ENCODE results near the gene TMC4. TPM values are rescaled to one million over a fixed set of nuclear protein-coding genes. Genes with fewer than 3 reads are reported as not detected.
"Not testable (repeated sequence)": the region's sequence is repeated elsewhere in the genome, so short reads cannot be mapped to it uniquely, and the experiment has no call there.

Gene TMC4
- total and polyA plus RNA-seq, 3 donors from 2014 or later: 0.31 to 4.1 (median 0.43) TPM

- TF ChIP-seq CTCF (IDR thresholded peaks at IDR 0.05) (no peak), POLR2A (IDR thresholded peaks at IDR 0.05) (no peak)
- Histone ChIP-seq H3K9me3 (no peaks in the 10 kb centered on the region), H3K27me3 (no peaks in the 10 kb centered on the region), H3K4me3 (no peak overlapping the region), H3K4me1 (peaks cover 53% of the 10 kb centered on the region), H3K36me3 (ENCODE audit: low read depth, missing control alignments) (no peaks in the 10 kb centered on the region), H3K27ac (peak overlapping the region; percentile 47 to 75)
- no peak for DNase-seq
- whole genome bisulfite sequencing, 2 donors: 57 to 67% methylated on average over 2 to 20 of the region's 24 CpGs
- intact Hi-C loops (cut with DNase I; ENCODE audit: low total_unique reads): no loop called here
These were observed 36.3 kb upstream of the TMC4 start for GRCh38 chr19:54209058-54209810.

GRCh38 chr19:54208784-54209057 is 35.8 kb upstream of the TMC4 start:
- no peaks in the 10 kb centered on the region for H3K36me3 ChIP-seq (ENCODE audit: low read depth, missing control alignments)
- peak overlapping the region; percentile 47 to 75 for H3K27ac ChIP-seq
- WGBS, 2 donors: 79 to 84% methylated on average over 8 of the region's 8 CpGs
- H3K27me3 ChIP-seq: no peaks in the 10 kb centered on the region
- TF ChIP-seq CTCF (IDR thresholded peaks at IDR 0.05) (no peak), POLR2A (IDR thresholded peaks at IDR 0.05) (no peak)
- no peak for DNase-seq
- no peaks in the 10 kb centered on the region for H3K9me3 ChIP-seq
- intact Hi-C loops (cut with DNase I; ENCODE audit: low total_unique reads): no loop called here
- no peak overlapping the region for H3K4me3 ChIP-seq
- H3K4me1 ChIP-seq: peaks cover 59% of the 10 kb centered on the region

- Histone ChIP-seq H3K36me3 (ENCODE audit: low read depth, missing control alignments) (no peaks in the 10 kb centered on the region), H3K27me3 (no peaks in the 10 kb centered on the region), H3K27ac (peak overlapping the region; percentile 47 to 75), H3K4me3 (no peak overlapping the region), H3K4me1 (peaks cover 64% of the 10 kb centered on the region), H3K9me3 (no peaks in the 10 kb centered on the region)
- TF ChIP-seq CTCF (IDR thresholded peaks at IDR 0.05) (no peak), POLR2A (IDR thresholded peaks at IDR 0.05) (no peak)
- intact Hi-C loops (cut with DNase I; ENCODE audit: low total_unique reads): no loop called here
- DNase-seq: peak; percentile 78
- WGBS, 2 donors: 63 to 76% methylated on average over 17 to 18 of the region's 18 CpGs
These were observed 35.2 kb upstream of the TMC4 start for GRCh38 chr19:54207983-54208783.

GRCh38 chr19:54207676-54207982 is 34.7 kb upstream of the TMC4 start:
- H3K36me3 ChIP-seq (ENCODE audit: low read depth, missing control alignments): no peaks in the 10 kb centered on the region
- DNase-seq: no peak

GRCh38 chr19:54207193-54207592 is 34.2 kb upstream of the TMC4 start:
- intact Hi-C loops (cut with DNase I; ENCODE audit: low total_unique reads): not testable (repeated sequence)
- H3K27ac ChIP-seq: peak overlapping the region; percentile 47 to 75

More at GRCh38 chr19:54207676-54207982, 34.7 kb upstream of the TMC4 start:
- Histone ChIP-seq H3K4me3 (no peak overlapping the region), H3K27me3 (no peaks in the 10 kb centered on the region), H3K4me1 (peaks cover 70% of the 10 kb centered on the region), H3K27ac (peak overlapping the region; percentile 47 to 75), H3K9me3 (no peaks in the 10 kb centered on the region)
- WGBS, 2 donors: 60 to 71% methylated on average over 5 of the region's 5 CpGs
- intact Hi-C loops (cut with DNase I; ENCODE audit: low total_unique reads): no loop called here
- TF ChIP-seq CTCF (IDR thresholded peaks at IDR 0.05) (no peak), POLR2A (IDR thresholded peaks at IDR 0.05) (no peak)

More at GRCh38 chr19:54207193-54207592, 34.2 kb upstream of the TMC4 start:
- WGBS, 2 donors: 69 to 78% methylated on average over 23 of the region's 23 CpGs
- H3K9me3 ChIP-seq; DNase-seq; H3K36me3 ChIP-seq (ENCODE audit: low read depth, missing control alignments); H3K4me3 ChIP-seq; H3K27me3 ChIP-seq: not testable (repeated sequence)
- peaks cover 74% of the 10 kb centered on the region for H3K4me1 ChIP-seq

Data from testis (tissue), 3 donors.